ENCODE data around the gene DRAP1.
"Not testable (repeated sequence)": the region's sequence is repeated elsewhere in the genome, so short reads cannot be mapped to it uniquely, and the experiment has no call there.

Gene DRAP1

DNA sequence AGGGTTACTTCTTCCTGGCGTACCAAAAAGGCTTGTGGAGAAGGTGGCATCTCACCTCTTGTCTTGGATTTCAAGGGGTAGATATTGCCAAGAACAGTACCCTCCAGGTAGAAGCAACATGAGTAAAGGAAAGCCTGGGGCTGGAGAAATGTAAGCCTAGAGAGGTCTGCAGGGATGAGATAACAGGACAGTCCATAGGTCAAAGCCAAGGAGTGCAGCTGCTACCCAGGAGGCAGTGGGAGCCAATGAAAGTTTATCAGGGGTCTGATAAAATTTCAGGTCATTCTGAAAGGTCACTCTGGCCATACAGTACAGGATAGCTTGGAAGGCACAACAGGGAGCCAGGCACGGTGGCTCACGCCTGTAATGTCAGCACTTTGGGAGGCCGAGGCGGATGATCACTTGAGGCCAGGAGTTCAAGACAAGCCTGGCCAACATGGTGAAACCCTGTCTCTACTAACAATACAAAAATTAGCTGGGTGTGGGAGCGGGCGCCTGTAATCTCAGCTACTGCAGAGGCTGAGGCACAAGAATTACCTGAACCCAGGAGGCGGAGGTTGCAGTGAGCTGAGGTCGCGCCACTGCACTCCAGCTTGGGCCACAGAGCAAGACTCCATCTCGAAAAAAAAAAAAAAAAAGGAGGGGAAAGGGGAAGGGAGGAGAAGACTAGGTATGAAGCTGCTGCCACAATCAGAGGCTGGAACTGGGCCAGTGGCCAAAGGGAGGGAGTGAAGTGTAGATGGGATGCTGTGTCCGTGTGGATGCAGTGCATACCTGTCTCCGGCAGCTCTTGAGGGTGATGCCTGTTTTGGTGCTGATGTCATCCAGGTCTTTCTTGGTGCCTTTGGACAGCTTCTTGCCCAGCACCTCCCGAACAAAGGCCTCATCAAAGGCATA is 32.2 kb upstream of the DRAP1 start:
- DNase-seq: no peak

DNA sequence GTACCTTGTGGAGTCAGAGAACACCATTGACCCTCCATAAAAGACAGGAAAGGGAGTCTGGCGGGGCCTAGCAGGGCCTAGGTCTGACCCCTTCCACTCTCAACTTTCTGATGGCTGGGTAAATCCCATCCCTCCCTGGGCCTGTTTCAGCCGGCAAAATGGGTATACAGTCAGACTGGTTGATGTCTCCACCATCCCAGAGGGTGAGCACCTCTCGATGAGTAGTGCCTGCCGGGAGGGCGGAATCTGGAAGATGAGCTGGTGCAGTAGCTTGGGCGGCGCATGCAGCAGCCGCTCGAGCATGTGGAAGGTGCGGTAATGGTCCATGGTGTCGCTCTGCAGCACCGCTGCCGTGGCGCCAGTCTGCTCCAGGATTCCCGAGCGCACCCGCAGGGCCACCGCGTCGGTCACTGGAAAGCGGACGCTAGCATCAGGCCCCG is 31.5 kb upstream of the DRAP1 start:
- no peak for DNase-seq

DNA sequence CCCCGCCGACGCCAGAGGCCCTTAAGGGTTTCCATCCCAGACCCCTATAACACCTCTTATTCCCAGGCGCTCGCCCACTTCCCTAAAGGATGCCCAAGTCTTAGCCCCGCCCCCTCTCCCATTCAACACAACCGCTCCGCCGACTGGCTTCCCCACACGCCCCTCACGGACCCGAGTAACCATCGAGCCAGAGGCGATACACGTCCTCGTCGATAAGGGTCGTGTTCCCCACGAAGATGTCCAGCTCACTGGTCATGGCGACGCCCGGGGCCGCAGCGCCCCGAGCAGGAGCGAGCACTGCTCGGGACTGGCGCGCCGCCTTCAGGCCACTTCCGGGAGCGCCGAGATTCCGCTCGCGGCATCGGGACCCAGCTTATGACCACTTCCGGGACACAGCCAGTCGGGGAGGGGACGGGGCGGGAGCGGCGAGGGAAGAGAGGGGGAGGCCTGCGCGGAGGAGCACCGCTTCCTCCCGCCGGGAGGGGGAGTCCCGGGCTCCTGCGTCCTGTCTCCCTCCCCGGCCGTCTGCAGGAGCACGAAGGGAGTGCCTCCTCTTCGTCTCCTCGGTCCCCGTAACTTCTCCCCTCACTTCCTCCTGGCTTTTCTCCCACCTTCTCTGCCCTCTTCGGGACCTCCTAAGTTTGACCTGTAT is 30.9 kb upstream of the DRAP1 start, which contains the start of gene FIBP:
Gene FIBP (minus strand): TSS at position 309 of the 652 bp plus-strand sequence. CDS start 53 bp downstream, at position 256.
- DNase-seq: peak; percentile 94

DNA sequence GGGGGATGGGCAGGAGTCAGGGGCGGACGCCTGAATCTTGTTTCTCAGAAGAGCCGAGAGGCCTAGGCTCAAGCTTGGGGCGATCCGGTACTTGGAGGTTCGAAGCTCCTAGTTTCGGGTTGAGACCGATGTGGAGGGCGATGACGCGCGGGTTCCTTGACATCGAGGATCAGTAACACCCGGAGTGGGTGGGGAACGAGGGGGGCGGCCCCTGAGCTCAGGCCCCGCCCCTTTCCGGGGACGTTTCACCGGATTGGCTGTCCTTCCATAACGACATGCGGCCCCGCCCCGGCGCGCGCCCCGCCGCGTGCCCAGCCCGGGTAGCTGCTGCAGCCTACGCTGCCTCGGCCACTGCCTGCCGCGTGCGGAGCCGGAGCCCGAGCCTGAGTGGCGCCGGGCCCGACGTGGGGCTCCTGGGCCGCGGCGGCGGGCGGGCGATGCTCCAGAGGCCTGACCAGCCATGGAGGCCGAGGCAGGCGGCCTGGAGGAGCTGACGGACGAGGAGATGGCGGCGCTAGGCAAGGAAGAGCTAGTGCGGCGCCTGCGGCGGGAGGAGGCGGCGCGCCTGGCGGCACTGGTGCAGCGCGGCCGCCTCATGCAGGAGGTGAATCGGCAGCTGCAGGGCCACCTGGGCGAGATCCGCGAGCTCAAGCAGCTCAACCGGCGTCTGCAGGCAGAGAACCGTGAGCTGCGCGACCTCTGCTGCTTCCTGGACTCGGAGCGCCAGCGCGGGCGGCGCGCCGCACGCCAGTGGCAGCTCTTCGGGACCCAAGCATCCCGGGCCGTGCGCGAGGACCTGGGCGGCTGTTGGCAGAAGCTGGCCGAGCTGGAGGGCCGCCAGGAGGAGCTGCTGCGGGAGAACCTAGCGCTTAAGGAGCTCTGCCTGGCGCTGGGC is 28.7 kb upstream of the DRAP1 start, which contains the start of gene CCDC85B:
Gene CCDC85B (plus strand): TSS at position 350 of the 895 bp plus-strand sequence. CDS start 111 bp downstream, at position 461.
- peak; percentile 91 for DNase-seq

DNA sequence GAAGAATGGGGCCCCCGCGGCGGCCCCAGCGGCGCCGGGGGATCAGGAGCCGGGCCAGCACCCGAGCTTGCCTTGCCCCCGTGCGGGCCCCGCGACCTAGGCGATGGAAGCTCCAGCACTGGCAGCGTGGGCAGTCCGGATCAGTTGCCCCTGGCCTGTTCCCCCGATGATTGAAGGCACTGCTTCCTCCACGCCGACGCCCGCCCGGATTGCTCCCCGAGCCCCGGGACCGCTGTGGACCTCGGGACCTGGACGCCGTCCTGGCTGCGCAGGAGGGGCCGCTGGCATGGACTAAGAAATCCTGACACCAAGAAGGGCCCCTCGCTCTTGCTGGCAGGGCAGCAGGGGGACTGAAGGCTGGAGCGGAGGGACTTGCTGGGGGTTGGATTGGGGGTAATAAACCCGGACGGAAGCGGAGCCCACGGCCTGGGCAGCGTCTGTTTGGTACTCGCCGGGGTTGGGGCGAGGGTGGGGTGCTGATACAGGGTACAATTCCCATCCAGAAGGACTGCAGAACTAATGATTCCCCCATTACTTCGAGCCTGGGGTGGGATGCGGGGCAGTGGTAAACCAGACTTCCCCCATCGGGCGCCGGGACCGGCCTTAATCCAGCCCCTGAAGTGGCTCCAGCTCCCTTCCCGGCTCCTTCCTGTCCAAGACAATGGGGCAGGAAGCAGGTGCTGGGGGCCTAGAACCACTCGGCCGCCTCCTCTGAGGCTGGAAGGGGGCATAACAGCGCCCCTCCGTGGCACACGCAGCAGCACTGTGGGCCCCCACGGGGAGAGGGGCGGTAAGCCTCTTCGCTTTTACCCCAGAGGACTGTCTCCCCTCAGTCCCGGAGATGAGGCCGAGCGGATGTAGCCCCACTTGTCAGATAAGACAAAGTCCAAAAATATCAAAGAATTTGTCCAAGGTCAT is 27.7 kb upstream of the DRAP1 start:
- DNase-seq: no peak

DNA sequence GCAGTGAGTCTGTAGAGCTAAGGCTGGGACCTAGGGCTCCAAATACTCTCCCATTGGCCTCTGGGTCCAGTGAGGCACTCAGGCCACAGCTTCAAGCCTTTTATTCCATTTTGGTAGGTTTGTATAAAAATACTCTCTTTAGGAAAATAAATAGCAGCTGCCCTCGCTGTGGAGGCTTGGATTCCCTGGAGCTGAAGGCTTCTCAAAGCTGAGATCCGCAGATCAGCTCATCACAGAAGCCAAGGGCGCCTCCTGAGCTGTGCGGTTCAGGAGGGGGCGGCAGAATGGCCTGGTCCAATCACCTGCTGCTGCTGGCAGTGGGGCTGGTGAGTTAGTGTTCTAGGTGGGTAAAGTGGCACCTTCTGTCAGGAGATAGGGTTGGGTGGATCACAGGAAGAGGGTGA is 27.1 kb upstream of the DRAP1 start:
- DNase-seq: not testable (repeated sequence)

DNA sequence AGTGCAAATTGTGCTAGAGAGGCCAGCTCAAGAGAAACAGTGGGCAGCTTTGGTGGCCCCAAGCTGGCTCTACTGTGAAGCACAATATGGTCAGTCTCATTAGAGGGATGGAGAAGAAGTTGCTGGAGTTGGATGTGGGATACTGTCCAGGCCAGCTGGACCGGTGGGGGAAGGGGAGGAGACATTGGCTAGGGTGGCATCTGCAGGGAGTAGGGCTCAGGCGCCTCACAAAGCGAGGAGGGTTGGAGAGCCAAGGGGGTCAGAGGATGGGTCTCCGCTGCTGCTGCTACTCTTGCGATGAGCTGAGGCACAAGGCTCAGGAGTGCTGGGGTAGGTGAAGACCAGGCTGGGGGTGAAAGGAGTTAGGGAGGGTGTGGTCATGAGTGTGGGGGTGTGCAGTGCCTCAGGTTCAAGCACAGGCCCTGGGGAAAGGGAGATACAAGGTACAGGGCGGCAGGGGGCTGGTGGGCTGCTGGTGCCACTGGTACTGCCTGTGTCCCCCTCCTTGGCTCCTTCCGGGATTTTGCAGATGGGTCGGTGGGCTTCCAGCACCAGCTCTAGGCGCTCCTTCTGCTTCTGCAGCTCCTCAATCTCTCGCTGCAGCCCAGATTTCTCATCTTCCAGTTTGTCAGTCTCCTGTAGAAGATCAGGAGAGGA is 26.4 kb upstream of the DRAP1 start:
- no peak for DNase-seq

DNA sequence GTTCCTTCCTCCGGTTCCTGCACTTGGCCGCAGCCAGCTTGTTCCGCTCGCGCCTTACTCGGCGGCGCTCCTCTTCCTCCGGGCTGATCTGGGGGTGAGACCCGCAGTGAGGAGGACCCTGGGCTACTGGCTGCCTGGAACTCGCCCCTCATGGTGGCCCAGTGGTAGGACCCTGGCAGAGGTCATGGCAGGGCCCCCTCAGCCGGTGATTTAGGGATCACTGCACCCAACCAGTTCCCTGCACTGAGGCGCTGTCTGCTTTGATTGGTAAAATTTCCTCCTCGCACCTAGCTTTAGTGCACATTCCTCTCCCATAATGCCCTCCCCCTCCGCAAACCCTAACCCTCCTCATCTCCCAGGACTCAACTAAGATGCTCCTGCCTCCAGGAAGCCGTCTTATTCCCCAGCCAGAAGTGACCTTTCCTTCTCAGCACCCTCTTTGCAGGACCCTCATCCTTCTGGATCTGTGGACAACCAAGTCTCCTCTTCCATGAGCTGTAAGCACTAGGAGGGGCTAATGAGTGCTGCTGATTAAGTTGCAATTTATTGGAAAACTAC is 25.1 kb upstream of the DRAP1 start:
- DNase-seq: no peak

DNA sequence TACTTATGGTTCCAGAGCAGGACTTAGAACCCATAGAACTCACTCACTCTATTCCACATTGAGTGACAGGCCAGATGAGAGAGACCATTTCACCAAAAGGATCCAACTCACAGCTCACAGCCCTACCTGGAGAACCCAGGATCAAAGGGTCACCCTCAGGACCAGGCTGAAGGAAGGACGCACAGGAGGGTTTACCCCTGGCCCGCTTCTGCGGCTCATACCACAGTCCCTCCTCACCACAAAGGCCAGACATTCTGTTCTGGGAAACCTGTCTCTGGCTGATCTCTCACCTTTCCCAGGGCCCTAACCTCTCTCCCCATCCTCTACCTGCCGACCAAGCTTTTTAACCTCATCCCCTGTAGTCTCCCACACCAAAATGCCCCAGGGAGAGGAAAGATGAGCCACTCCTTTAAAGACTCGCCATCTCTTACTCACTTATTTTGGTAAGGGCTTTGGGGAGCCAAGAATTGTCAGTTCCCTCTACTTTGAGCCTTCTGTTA is 23.7 kb upstream of the DRAP1 start:
- no peak for DNase-seq

DNA sequence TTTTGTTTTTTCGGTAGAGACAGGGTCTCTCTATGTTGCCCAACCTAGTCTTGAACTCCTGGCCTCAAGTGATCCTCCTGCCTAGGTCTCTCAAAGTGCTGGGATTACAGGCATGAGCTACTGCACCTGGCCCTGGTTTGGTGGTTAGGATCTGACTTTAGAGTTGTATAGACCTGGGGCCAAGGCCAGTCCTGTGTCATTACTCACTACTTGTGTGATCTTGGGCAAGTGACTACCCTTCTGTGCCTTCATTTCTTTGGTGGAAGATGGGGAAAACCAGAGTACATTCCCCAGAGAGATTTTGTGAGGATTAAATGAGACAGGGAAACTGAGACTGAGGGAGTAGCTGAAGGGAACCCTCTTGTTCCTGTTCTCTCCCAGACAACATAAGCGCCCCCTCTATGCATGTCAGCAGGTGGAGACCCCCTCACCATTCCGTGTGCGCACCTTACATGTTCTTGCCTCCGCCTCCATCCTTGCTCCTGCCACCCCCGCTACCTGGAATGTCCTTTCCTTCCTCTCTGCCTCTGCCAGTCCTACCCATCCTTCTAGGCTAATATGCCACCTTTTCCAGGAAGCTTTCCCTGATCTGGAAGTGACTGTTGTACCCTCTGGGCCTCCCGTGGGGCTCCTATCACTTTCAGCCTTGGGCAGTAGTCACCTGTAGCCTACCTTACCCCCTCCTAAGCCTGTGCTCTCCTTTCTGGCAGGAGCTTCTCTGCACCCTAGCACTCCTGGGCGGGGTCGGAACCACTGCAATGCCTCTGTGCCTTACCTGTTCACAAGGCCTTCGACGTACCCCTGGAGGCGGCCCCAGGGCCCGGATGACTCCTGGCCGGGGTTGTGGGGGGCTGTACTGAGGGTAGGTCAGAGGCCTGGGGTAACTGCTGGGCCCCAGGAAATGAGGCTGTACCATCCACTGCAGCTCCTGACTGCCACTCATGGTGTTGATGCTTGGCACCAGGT is 22.9 kb upstream of the DRAP1 start:
- no peak for DNase-seq

DNA sequence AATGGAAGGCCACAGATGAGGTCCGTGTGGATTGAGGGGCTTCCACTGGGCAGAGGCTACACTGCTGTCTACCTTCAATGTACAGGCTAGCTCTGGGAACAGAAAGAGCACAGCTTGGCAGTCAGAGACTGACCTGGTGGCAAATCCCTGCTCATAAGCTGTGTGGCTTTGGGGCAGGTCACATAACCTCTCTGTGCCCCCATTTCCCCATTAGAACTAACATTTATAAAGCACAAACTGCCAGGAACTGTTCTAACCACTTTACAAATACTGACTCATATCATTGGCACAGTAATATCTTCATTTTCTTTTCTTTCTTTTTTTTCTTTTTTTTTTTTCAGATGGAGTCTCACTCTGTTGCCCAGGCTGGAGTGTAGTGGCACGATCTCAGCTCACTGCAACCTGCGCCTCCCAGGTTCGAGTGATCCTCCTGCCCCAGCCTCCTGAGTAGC is 22.2 kb upstream of the DRAP1 start:
- no peak for DNase-seq

DNA sequence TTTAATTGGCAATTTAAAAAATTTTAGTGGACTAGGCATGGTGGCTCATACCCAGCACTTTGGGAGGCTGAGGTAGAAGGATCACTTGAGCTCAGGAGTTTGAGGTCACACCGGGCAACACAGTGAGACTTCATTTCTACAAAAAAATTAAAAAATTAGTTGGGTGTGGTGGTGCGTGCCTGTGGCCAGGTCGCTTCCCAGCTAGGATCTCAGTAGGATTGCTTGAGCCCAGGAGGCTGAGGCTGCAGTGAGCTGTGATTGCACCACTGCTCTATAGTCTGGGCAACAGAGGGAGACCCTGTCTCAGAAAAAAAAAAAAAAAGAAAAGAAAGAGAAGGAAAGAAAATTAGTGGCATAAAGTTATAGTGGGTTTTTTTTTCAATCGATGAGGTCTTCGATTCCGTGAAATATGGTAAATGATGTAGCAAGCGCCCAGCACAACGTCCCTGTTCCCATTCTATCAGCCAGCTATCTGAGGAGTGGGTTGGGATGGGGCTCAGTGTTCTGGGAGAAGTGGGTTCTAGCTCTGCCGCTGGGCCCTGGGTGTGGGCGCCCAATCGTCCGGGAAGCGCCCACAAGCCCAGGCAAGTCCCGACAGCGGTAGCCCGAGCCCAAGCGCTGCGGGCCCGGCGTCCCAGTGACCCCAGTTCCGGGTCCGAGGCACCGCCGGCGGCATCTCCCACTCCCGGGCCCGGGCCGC is 20.4 kb upstream of the DRAP1 start:
- no peak for DNase-seq

DNA sequence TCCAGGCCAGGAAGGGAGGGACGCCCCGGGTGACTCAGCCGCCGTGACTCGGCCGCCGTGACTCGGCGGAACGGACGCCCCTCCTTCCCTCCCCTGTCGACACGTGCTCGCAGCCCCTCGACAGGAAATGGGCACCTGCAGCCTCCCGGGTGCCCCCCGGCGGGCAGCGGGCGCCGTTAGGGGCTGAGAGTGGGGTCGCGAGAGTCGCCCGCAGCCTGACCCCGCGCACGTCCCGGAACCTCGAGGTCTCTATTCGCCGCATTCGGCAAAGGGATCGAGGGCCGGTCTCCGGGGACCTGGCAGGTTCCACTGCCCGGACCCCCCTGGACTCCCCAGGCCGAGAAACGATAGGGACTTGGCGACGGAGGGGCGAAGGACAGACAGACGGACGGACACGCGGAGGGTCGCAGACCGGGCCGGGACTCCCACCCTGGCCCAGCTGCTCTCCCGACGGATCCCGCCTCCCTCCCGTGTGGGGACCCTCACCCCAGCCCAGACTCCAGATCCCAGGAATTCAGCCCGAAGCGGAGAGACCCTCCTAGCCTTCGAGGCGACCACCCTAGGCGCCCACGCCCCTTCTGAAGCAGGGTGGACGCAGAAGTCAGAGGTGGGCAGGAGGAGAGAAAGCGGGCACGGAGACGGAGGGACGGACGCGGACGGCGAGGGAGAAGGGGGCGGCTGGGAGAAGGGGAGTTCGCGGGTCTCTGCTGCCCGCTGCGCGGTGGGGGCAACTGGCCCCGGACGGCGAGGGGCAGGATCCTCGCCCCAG is 19.7 kb upstream of the DRAP1 start:
- no peak for DNase-seq

DNA sequence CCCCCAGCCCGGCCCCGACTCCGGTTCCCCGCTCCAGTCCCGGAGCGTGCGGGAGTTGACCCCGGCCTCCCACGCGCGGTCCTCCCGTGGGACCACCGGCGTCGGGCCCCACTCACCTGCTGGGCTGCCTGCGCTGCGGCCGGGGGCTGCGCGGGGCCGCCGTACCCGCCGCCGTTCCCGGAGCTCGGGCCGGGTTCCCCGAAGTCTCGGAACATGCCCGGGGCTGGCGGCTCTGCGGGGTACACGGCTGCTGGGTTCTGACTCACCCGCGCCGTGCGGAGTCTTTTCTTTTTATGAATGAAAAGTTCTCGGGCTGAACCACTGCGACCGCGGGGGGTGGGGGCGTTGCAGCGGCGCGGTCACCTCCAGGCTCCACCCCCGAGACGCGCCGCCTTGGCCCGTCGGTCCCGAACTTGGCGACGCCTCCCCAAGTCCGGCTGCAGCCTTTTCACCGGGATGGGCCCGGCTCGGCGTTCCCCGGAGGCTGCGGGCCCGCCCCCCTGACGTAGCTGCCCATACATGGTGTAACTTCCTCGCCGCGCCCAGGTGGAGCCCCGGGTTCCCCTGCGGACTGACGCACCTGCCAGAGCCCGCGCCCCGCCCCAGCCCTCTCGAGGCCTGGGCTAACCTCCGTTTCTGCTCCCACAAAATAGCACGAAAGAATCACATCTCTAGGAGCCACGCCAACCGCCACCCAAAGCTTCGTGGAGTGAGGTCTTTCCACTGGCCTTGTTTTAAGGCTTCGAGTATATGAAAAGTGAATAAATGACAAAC is 18.9 kb upstream of the DRAP1 start, which contains the start of gene FOSL1:
Gene FOSL1 (minus strand): TSS at position 264 of the 774 bp plus-strand sequence. CDS start 49 bp downstream, at position 215.
- peak; percentile 73 for DNase-seq

DNA sequence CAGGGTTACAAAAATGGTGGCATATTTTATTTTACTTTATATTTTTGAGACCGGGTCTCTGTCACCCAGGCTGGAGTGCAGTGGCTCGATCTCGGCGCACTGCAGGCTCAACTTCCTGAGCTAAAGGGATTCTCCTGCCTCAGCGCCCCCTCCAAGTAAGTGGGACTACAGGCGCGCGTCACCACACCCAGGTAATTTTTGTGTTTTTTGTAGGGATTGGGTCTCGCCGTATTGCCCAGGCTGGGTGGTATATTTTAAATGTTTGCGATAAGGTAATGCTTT is 18.4 kb upstream of the DRAP1 start:
- DNase-seq: no peak

DNA sequence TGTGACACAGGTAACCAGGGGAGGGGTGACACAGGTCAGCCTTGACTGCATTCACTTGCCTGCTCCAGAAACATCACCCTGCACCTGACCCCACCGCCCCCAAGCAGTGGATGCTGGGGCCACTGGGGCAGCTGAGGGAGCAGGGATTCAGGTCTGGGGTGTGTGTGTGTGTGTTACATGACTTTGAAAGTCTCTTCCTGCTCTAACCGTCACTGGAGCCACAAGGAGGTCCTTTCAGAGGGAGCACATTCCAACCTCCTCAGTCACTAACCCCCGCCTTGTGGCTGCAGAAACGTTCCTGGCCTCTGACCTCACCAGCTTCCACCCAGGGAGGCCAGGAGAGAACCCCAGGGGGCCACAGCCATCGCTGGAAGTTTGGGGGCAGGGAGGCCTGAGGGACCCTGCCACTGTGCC is 16.2 kb upstream of the DRAP1 start:
- no peak for DNase-seq

DNA sequence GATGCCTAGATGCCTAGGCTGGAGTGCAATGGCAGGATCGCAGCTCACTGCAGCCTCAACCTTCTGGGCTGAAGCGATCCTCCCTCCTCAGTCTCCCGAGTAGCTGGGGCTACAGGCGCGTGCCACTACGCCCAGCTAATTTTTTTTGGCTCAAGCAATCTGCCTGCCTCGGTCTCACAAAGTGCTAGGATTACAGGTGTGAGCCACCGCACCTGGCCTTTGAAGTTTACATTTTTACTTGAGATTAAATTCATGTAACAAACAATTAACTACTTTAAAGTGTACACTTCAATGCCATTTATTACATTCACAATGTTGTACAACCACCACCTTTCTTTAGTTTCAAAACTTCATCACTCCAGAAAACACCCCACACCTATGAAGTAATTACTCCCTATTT is 15.5 kb upstream of the DRAP1 start:
- no peak for DNase-seq
